Endothelial cell of umbilical vein (primary cell): Measurements from ENCODE around the gene PHAF1. TPM values are rescaled to one million over a fixed set of nuclear protein-coding genes. Genes with fewer than 3 reads are reported as not detected.

Source experiments
- BruUV-seq: library from RNA; stranded (reverse); fragments of 400-500 nt; replicated peaks from 2 replicates; lab custom pipeline; 2021; lab: Mats Ljungman, UMichigan
- CTCF ChIA-PET: fragments of 300-600, 350-600 bp; sonication (Branson Sonifier 250); formaldehyde crosslinking; loops from one replicate; lab custom pipeline; 2021; ENCODE audit warnings: antibody characterized with exemption, inconsistent platforms; lab: Charles Lee
- POLR2A ChIA-PET: fragments of 300-600, 350-600 bp; sonication (Branson Sonifier 250); formaldehyde crosslinking; loops from one replicate; lab custom pipeline; 2021; ENCODE audit warnings: antibody characterized with exemption, inconsistent platforms; lab: Charles Lee
- DNase-seq: peaks from one replicate; pipeline ENCODE4 v3.0.0-alpha.2; 2011; ENCODE audit warnings: low read depth, low spot score
- FAIRE-seq: peaks from 2 replicates; lab custom pipeline; 2011; peaks lifted over from hg19 to GRCh38; lab: Jason Lieb, UNC
- H2AFZ ChIP-seq: 2 replicates; pipeline ENCODE4 v1.6.0; 2012; ENCODE audit warnings: low read depth, low read length, control low read depth, inconsistent platforms
- H3K27ac ChIP-seq: 2 replicates; pipeline ENCODE4 v1.5.1; 2011; ENCODE audit warnings: low read depth, mild to moderate bottlenecking, control low read depth, low read length, moderate library complexity; ENCODE audit not compliant: insufficient read depth
- H3K27me3 ChIP-seq, 2 experiments: 2 replicates each; pipeline versions ENCODE4 v1.6.0 to v1.6.1; 2011; ENCODE audit warnings: low read length in 2 of 2, mixed read lengths in 1 of 2; ENCODE audit not compliant: control insufficient read depth in 2 of 2, insufficient read depth in 2 of 2
- H3K36me3 ChIP-seq, 2 experiments: 2 replicates in 1 of 2; 3 replicates in 1 of 2; pipeline ENCODE4 v1.5.1; 2011; ENCODE audit warnings: low read length in 2 of 2, mild to moderate bottlenecking in 1 of 2, moderate library complexity in 1 of 2; ENCODE audit not compliant: control insufficient read depth in 2 of 2, insufficient read depth in 2 of 2; ENCODE audit errors: extremely low read depth in 1 of 2
- H3K4me1 ChIP-seq: 3 replicates; pipeline ENCODE4 v1.5.1; 2011; ENCODE audit warnings: mild to moderate bottlenecking, low read length; ENCODE audit not compliant: control insufficient read depth, insufficient read depth; ENCODE audit errors: extremely low read depth
- H3K4me2 ChIP-seq: 2 replicates; pipeline ENCODE4 v1.6.1; 2011; ENCODE audit warnings: low read length, control low read depth, mixed read lengths; ENCODE audit not compliant: insufficient read depth
- H3K4me3 ChIP-seq, 3 experiments: fragments of 200-600 bp in 1 of 3; sonication (generic), shearing (Covaris generic) in 1 of 3; replicated peaks in 1 of 3; 2 replicates each; pipeline ENCODE4 v1.5.1; 2011 to 2016; ENCODE audit warnings: control low read depth in 3 of 3, low read length in 3 of 3, mild to moderate bottlenecking in 2 of 3, inconsistent platforms in 1 of 3, low read depth in 1 of 3, moderate library complexity in 1 of 3; ENCODE audit not compliant: insufficient read depth in 1 of 3
- H3K79me2 ChIP-seq: 2 replicates; pipeline ENCODE4 v1.6.0; 2012; ENCODE audit warnings: low read length, inconsistent platforms; ENCODE audit not compliant: control insufficient read depth, insufficient read depth
- H3K9ac ChIP-seq: replicated peaks from 2 replicates; pipeline ENCODE3; 2011; ENCODE audit warnings: low read length, control low read depth; ENCODE audit not compliant: insufficient read depth; ENCODE audit errors: extremely low read depth
- H3K9me1 ChIP-seq: replicated peaks from 3 replicates; pipeline ENCODE4 v1.6.0; 2011; ENCODE audit warnings: mild to moderate bottlenecking, low read length; ENCODE audit not compliant: control insufficient read depth, insufficient read depth; ENCODE audit errors: extremely low read depth
- H3K9me3 ChIP-seq: replicated peaks from 2 replicates; pipeline ENCODE4 v1.5.1; 2012; ENCODE audit warnings: low read length, inconsistent platforms; ENCODE audit not compliant: control insufficient read depth, insufficient read depth
- H4K20me1 ChIP-seq: replicated peaks from 2 replicates; pipeline ENCODE3; 2011; ENCODE audit warnings: mild to moderate bottlenecking, low read length; ENCODE audit not compliant: control insufficient read depth, insufficient read depth; ENCODE audit errors: extremely low read depth
- EZH2 ChIP-seq: IDR thresholded peaks from 2 replicates; pipeline ENCODE4 v1.6.1; 2012; ENCODE audit warnings: borderline replicate concordance, low read depth, mild to moderate bottlenecking, moderate library complexity, low read length, inconsistent platforms; ENCODE audit not compliant: severe bottlenecking
- FOS ChIP-seq: IDR thresholded peaks from 2 replicates; pipeline ENCODE4 v1.6.1; 2011; ENCODE audit warnings: mild to moderate bottlenecking, low read length, moderate library complexity, borderline replicate concordance; ENCODE audit not compliant: insufficient read depth
- GATA2 ChIP-seq: IDR thresholded peaks from 2 replicates; pipeline ENCODE4 v1.7.0; 2011; ENCODE audit warnings: low read depth, mild to moderate bottlenecking, moderate library complexity, mixed read lengths, low read length; ENCODE audit not compliant: insufficient read length, insufficient read depth
- JUN ChIP-seq: IDR thresholded peaks from 2 replicates; pipeline ENCODE4 v1.6.1; 2011; ENCODE audit warnings: borderline replicate concordance, low read depth; ENCODE audit not compliant: insufficient read length, insufficient read depth
- MYC ChIP-seq: IDR thresholded peaks from one replicate; pipeline ENCODE4 v1.6.1; 2011; ENCODE audit warnings: mild to moderate bottlenecking, low read depth, low read length
- POLR2A ChIP-seq: IDR thresholded peaks from 2 replicates; pipeline ENCODE4 v1.6.1; 2012; ENCODE audit warnings: low read depth, mild to moderate bottlenecking, control low read depth, low read length
- POLR2AphosphoS5 ChIP-seq: IDR thresholded peaks from 2 replicates; pipeline ENCODE4 v1.6.1; 2012; ENCODE audit warnings: low read depth, mild to moderate bottlenecking, control low read depth, low read length, moderate library complexity; ENCODE audit not compliant: insufficient read depth
- dilution Hi-C: fragments of 300-500 bp; cut with MboI; formaldehyde crosslinking; loops from one replicate; pipeline ENCODE4 v1.15.0; 2019; ENCODE audit warnings: low sequenced_read_pairs; ENCODE audit not compliant: extremely low pct_ligation_motif_present
- intact Hi-C: fragments of 100-400 bp; cut with micrococcal nuclease; formaldehyde crosslinking; loops from one replicate; pipeline ENCODE4 v1.10.0; 2022
- polyA plus RNA-seq, 4 experiments: library from polyadenylated mRNA; depleted of rRNA in 3 of 4; stranded (reverse) in 3 of 4; unstranded in 1 of 4; fragments of >200 nt; gene quantifications; 2 replicates each; pipeline versions ENCODE4 v1.2.1 to v1.2.3, GENCODE V29; 2011 to 2012; ENCODE audit warnings: missing spikeins in 1 of 4
- total RNA-seq: library from RNA; stranded (reverse); gene quantifications from 2 replicates; pipeline ENCODE4 v1.2.3, GENCODE V29; 2021
- TF ChIP-seq, protein P1 (sequence below): IDR thresholded peaks from 2 replicates; pipeline ENCODE4 v1.6.1; 2011; ENCODE audit not compliant: insufficient read depth, insufficient read length
- TF ChIP-seq, protein P2 (sequence below), 2 donors: IDR thresholded peaks; 1 replicate in 1 of 2; 2 replicates in 1 of 2; pipeline ENCODE4 v1.5.1; 2011; ENCODE audit warnings: low read length in 2 of 2, mild to moderate bottlenecking in 2 of 2, moderate library complexity in 2 of 2, control low read depth in 1 of 2, inconsistent platforms in 1 of 2, low read depth in 1 of 2; ENCODE audit not compliant: insufficient read depth in 1 of 2; ENCODE audit errors: extremely low read depth in 1 of 2

The PHAF1 gene
- total and polyA plus RNA-seq, 2 donors (not counting 3 experiments of a cell fraction or from before 2014, with no cell fraction given), result 18.5 to 21.9 TPM

DNA sequence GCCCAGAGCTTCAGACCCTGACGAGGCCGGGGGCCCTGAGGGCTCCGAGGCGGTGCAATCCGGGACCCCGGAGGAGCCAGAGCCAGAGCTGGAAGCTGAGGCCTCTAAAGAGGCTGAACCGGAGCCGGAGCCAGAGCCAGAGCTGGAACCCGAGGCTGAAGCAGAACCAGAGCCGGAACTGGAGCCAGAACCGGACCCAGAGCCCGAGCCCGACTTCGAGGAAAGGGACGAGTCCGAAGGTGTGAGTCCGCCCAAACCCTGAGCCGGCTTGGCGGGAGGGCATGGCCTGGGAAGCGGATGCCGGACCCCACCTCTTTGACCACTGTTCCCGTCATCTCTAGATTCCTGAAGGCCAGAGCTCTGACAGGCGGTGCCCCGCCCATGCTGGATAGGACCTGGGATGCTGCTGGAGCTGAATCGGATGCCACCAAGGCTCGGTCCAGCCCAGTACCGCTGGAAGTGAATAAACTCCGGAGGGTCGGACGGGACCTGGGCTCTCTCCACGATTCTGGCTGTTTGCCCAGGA lies 65.0 kb downstream of the PHAF1 start:
- H3K4me1 ChIP-seq, result peaks cover 26% of the 10 kb centered on the region
- CTCF ChIA-PET, result interaction anchor here (0.8 to 3.2 kb wide), 9 partner anchors 11 to 344 kb away, joined by 3 to 25 read pairs (median 12); partner anchors contain the start of genes ELMO3, FBXL8, HSF4 and NAE1
- no peaks in the 10 kb centered on the region for H4K20me1 ChIP-seq
- H3K9me1 ChIP-seq, result no peaks in the 10 kb centered on the region
- H3K9ac ChIP-seq, result peak overlapping the region; percentile 14
- peak overlapping the region; percentile 40 for H3K4me2 ChIP-seq
- TSS peak; percentile 6 for BruUV-seq
- intact Hi-C loops (loop anchor here (1.0 kb wide), 1 partner anchor 9 kb away; the partner anchor contains the start of gene MATCAP1), dilution Hi-C loops (no loop called here)
- H3K27me3 ChIP-seq, result no peaks in the 10 kb centered on the region
- H3K4me3 ChIP-seq, result peak overlapping the region in 2 of 3 experiments; percentile 27 to 32
- POLR2A ChIA-PET, result no interaction called here
- H3K9me3 ChIP-seq, result no peaks in the 10 kb centered on the region
- no peak for DNase-seq
- no peak for FAIRE-seq
- no peak overlapping the region for H2AFZ ChIP-seq
- TF ChIP-seq MYC (no peak), EZH2 (no peak), POLR2A (no peak), JUN (no peak), FOS (no peak), POLR2AphosphoS5 (no peak), GATA2 (no peak)
- TF ChIP-seq, protein P1, sequence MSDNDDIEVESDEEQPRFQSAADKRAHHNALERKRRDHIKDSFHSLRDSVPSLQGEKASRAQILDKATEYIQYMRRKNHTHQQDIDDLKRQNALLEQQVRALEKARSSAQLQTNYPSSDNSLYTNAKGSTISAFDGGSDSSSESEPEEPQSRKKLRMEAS, result no peak
- TF ChIP-seq, protein P2, sequence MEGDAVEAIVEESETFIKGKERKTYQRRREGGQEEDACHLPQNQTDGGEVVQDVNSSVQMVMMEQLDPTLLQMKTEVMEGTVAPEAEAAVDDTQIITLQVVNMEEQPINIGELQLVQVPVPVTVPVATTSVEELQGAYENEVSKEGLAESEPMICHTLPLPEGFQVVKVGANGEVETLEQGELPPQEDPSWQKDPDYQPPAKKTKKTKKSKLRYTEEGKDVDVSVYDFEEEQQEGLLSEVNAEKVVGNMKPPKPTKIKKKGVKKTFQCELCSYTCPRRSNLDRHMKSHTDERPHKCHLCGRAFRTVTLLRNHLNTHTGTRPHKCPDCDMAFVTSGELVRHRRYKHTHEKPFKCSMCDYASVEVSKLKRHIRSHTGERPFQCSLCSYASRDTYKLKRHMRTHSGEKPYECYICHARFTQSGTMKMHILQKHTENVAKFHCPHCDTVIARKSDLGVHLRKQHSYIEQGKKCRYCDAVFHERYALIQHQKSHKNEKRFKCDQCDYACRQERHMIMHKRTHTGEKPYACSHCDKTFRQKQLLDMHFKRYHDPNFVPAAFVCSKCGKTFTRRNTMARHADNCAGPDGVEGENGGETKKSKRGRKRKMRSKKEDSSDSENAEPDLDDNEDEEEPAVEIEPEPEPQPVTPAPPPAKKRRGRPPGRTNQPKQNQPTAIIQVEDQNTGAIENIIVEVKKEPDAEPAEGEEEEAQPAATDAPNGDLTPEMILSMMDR (IDR thresholded peaks at IDR 0.05; ENCODE audit: extremely low read depth in 1 of 2, insufficient read depth in 1 of 2, low read depth in 1 of 2, low read length in 2 of 2), result no peak
- H3K27ac ChIP-seq, result peak overlapping the region; percentile 4
- no peaks in the 10 kb centered on the region for H3K36me3 ChIP-seq
- H3K79me2 ChIP-seq, result no peaks in the 10 kb centered on the region
